ENCODE results near the gene RBPJL.

GRCh38 chr20:45345104-45345936, 38.7 kb downstream of the RBPJL start:
- TF ChIP-seq CTCF (IDR thresholded peaks at IDR 0.05): no peak
- TF ChIP-seq POLR2A (IDR thresholded peaks at IDR 0.05): peak; percentile 67
- no peak for TF ChIP-seq EP300 (IDR thresholded peaks at IDR 0.05; ENCODE audit: low read depth)
